HepG2 (cell line): ENCODE data around the gene SLU7. TPM values are rescaled to one million over a fixed set of nuclear protein-coding genes. Genes with fewer than 3 reads are reported as not detected.

ENCODE experiments used
- CEBPB ChIP-seq: IDR thresholded peaks from 2 replicates; pipeline ENCODE4 v1.6.1; 2011; ENCODE audit warnings: low read depth, low read length, improper control_type of control experiment, borderline replicate concordance
- DMAP1 ChIP-seq: IDR thresholded peaks from 2 replicates; pipeline ENCODE4 v1.6.1; 2016
- DPF2 ChIP-seq: sonication (generic); formaldehyde crosslinking; IDR thresholded peaks from 2 replicates; pipeline ENCODE4 v1.4.0; 2020; ENCODE audit warnings: mild to moderate bottlenecking, low read depth, missing genetic modification reagents, borderline replicate concordance
- FOXM1 ChIP-seq: sonication (generic); formaldehyde crosslinking; IDR thresholded peaks from 2 replicates; pipeline ENCODE4 v1.5.0; 2020; ENCODE audit warnings: missing genetic modification reagents
- KMT2B ChIP-seq: IDR thresholded peaks from 2 replicates; pipeline ENCODE4 v1.6.1; 2016; ENCODE audit warnings: missing genetic modification reagents, missing compliant biosample characterization
- NCOR1 ChIP-seq: fragments of 200-600 bp; sonication (generic); IDR thresholded peaks from 2 replicates; pipeline ENCODE4 v1.7.0; 2017; ENCODE audit warnings: antibody characterized with exemption, low read length, borderline replicate concordance
- PHF20 ChIP-seq: sonication (generic); formaldehyde crosslinking; IDR thresholded peaks from 2 replicates; pipeline ENCODE4 v1.5.0; 2020; ENCODE audit warnings: mild to moderate bottlenecking, missing genetic modification reagents
- POGZ ChIP-seq: sonication (generic); formaldehyde crosslinking; IDR thresholded peaks from 2 replicates; pipeline ENCODE4 v1.4.0; 2020; ENCODE audit warnings: mild to moderate bottlenecking, missing genetic modification reagents
- TBX2 ChIP-seq: sonication (generic); formaldehyde crosslinking; IDR thresholded peaks from 2 replicates; pipeline ENCODE4 v1.5.0; 2020; ENCODE audit warnings: missing genetic modification reagents, mild to moderate bottlenecking, borderline replicate concordance
- ZNF138 ChIP-seq: sonication (generic); formaldehyde crosslinking; IDR thresholded peaks from 2 replicates; pipeline ENCODE4 v1.5.0; 2020; ENCODE audit warnings: mild to moderate bottlenecking, low read depth, missing genetic modification reagents
- ZNF292 ChIP-seq: sonication (generic); formaldehyde crosslinking; IDR thresholded peaks from 2 replicates; pipeline ENCODE4 v1.8.1; 2022; ENCODE audit warnings: mild to moderate bottlenecking, low read depth, missing genetic modification reagents, borderline replicate concordance
- ZNF549 ChIP-seq: sonication (generic); formaldehyde crosslinking; IDR thresholded peaks from 2 replicates; pipeline ENCODE4 v1.5.0; 2020; ENCODE audit warnings: missing genetic modification reagents
- ZNF724P ChIP-seq: sonication (generic); formaldehyde crosslinking; IDR thresholded peaks from 2 replicates; pipeline ENCODE4 v1.8.0; 2022; ENCODE audit warnings: missing genetic modification reagents, borderline replicate concordance
- ZNF777 ChIP-seq: sonication (generic); formaldehyde crosslinking; IDR thresholded peaks from 2 replicates; pipeline ENCODE4 v1.4.0; 2020; ENCODE audit warnings: missing genetic modification reagents
- polyA plus RNA-seq, 8 experiments: library from polyadenylated mRNA; depleted of rRNA in 3 of 8; stranded (reverse) in 7 of 8; unstranded in 1 of 8; fragments of >200 nt; fragmentation: Illumina TruSeq in 4 of 8; extraction: Trizol in 4 of 8; gene quantifications; 2 replicates each; pipeline versions ENCODE4 v1.2.1 to v1.2.3, GENCODE V29; 2011 to 2016; ENCODE audit warnings: low read depth in 4 of 8, missing spikeins in 1 of 8, mixed read lengths in 1 of 8; ENCODE audit not compliant: insufficient read depth in 1 of 8
- total RNA-seq, 5 experiments: library from RNA; depleted of rRNA; stranded (reverse); fragments of >200 nt; fragmentation: Illumina TruSeq; extraction: Trizol; gene quantifications; 2 replicates each; pipeline ENCODE4 v1.2.3, GENCODE V29; 2016; ENCODE audit warnings: low read depth in 1 of 5
- TF ChIP-seq, protein P1 (sequence below): sonication (generic); formaldehyde crosslinking; IDR thresholded peaks from 2 replicates; pipeline ENCODE4 v1.5.1; 2020; ENCODE audit warnings: mild to moderate bottlenecking, missing genetic modification reagents, borderline replicate concordance
- TF ChIP-seq, protein P2 (sequence below): IDR thresholded peaks from 2 replicates; pipeline ENCODE4 v1.6.1; 2012; ENCODE audit warnings: low read depth, low read length, improper control_type of control experiment
- TF ChIP-seq, protein P3 (sequence below): sonication (generic); formaldehyde crosslinking; IDR thresholded peaks from 2 replicates; pipeline ENCODE4 v1.4.0; 2020; ENCODE audit warnings: missing genetic modification reagents
- TF ChIP-seq, protein P4 (sequence below): sonication (generic); formaldehyde crosslinking; IDR thresholded peaks from 2 replicates; pipeline ENCODE4 v1.5.0; 2020; ENCODE audit warnings: missing genetic modification reagents

The SLU7 gene
- total and polyA plus RNA-seq, 2 of the 13 experiments (the other 11 are each of a cell fraction or from before 2014, with no cell fraction given) = 24.0 to 39.2 TPM

DNA sequence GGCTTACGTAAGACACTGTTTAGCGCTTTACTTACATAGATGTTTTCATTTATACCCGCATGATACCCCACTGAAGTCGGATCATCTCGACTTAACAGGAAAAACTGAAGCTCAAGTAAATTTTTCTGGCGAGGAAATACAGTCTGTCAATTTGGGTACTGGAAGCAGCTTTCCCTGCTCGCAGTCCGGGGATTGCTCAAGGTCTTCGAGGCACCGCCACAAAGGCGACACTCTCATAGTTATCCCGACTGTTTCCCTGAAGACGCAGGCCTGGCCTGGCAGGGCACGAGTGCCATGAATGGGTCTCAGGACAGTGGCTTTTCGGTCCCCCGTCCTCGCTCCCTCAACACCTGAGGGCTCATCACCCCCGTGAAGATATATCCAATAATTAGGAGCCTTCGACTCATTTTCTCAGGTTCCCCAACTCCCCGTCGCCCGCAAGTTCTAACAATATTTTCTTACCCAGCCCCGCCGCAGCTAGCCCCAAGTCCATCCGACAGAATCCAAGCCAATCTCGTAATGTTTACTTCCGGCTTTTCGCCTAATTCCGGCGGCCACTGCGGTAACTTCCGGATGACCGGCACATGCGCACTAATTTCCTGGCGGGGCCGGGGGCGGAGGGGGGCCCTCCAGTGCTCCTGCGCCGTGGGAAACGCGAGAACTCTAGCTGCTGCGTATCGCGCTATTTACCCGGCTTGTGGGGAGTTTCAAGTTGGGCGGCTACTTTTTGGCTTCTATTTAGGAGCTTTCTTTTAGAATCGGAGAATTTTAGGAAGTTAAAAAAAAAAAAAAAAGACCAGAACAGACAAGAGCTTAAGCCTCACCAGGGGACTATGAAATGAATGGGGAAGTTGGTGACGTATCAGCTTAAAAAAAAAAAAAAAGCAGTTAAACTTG is at the start of gene SLU7 (continued):
- TF ChIP-seq, protein P1, sequence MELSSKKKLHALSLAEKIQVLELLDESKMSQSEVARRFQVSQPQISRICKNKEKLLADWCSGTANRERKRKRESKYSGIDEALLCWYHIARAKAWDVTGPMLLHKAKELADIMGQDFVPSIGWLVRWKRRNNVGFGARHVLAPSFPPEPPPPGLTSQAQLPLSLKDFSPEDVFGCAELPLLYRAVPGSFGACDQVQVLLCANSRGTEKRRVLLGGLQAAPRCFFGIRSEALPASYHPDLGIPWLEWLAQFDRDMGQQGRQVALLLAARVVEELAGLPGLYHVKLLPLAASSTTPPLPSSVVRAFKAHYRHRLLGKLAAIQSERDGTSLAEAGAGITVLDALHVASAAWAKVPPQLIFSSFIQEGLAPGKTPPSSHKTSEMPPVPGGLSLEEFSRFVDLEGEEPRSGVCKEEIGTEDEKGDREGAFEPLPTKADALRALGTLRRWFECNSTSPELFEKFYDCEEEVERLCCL (CRISPR knock-in tag) = no peak
- TF ChIP-seq ZNF549 = no peak
- TF ChIP-seq ZNF292 (CRISPR knock-in tag) = no peak
- no peak; the same call in 1 of the 2 replicates for TF ChIP-seq NCOR1
- peak; percentile 74 for TF ChIP-seq TBX2 (CRISPR knock-in tag)
- TF ChIP-seq, protein P2, sequence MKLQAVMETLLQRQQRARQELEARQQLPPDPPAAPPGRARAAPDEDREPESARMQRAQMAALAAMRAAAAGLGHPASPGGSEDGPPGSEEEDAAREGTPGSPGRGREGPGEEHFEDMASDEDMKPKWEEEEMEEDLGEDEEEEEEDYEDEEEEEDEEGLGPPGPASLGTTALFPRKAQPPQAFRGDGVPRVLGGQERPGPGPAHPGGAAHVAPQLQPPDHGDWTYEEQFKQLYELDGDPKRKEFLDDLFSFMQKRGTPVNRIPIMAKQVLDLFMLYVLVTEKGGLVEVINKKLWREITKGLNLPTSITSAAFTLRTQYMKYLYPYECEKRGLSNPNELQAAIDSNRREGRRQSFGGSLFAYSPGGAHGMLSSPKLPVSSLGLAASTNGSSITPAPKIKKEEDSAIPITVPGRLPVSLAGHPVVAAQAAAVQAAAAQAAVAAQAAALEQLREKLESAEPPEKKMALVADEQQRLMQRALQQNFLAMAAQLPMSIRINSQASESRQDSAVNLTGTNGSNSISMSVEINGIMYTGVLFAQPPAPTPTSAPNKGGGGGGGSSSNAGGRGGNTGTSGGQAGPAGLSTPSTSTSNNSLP = no peak
- TF ChIP-seq ZNF724P = 0 out of 2 replicates have a peak, but pooled peaks have one; percentile 27
- TF ChIP-seq, protein P3, sequence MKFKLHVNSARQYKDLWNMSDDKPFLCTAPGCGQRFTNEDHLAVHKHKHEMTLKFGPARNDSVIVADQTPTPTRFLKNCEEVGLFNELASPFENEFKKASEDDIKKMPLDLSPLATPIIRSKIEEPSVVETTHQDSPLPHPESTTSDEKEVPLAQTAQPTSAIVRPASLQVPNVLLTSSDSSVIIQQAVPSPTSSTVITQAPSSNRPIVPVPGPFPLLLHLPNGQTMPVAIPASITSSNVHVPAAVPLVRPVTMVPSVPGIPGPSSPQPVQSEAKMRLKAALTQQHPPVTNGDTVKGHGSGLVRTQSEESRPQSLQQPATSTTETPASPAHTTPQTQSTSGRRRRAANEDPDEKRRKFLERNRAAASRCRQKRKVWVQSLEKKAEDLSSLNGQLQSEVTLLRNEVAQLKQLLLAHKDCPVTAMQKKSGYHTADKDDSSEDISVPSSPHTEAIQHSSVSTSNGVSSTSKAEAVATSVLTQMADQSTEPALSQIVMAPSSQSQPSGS = no peak
- no peak for TF ChIP-seq ZNF777 (CRISPR knock-in tag)
- peak; percentile 87 for TF ChIP-seq PHF20 (CRISPR knock-in tag)
- no peak for TF ChIP-seq DPF2 (CRISPR knock-in tag)
- TF ChIP-seq POGZ = peak; percentile 73
- 0 out of 2 replicates have a peak, but pooled peaks have one; percentile 4 for TF ChIP-seq CEBPB
- TF ChIP-seq, protein P4, sequence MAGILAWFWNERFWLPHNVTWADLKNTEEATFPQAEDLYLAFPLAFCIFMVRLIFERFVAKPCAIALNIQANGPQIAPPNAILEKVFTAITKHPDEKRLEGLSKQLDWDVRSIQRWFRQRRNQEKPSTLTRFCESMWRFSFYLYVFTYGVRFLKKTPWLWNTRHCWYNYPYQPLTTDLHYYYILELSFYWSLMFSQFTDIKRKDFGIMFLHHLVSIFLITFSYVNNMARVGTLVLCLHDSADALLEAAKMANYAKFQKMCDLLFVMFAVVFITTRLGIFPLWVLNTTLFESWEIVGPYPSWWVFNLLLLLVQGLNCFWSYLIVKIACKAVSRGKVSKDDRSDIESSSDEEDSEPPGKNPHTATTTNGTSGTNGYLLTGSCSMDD (CRISPR knock-in tag) = no peak
- peak; percentile 91 for TF ChIP-seq KMT2B
- peak; percentile 58 for TF ChIP-seq DMAP1 (CRISPR knock-in tag)
- 0 out of 2 replicates have a peak, but pooled peaks have one; percentile 32 for TF ChIP-seq ZNF138
- TF ChIP-seq FOXM1 = no peak
